Muscle layer of duodenum (tissue), 2 donors: ENCODE results near the gene TSPAN11.

ENCODE experiments used
- H3K27ac ChIP-seq: one replicate; pipeline ENCODE4 v1.7.0; 2013; ENCODE audit warnings: mild to moderate bottlenecking, low read length
- H3K27me3 ChIP-seq: one replicate; pipeline ENCODE4 v1.7.0; 2013; ENCODE audit warnings: low read depth, mild to moderate bottlenecking, control low read depth, low read length
- H3K36me3 ChIP-seq, 2 donors: one replicate each; pipeline ENCODE4 v1.7.0; 2013; ENCODE audit warnings: low read length in 2 of 2, control low read depth in 1 of 2, mild to moderate bottlenecking in 1 of 2; ENCODE audit not compliant: insufficient read depth in 2 of 2, control insufficient read depth in 1 of 2
- H3K4me1 ChIP-seq, 2 donors: one replicate each; pipeline ENCODE4 v1.7.0; 2013; ENCODE audit warnings: low read length in 2 of 2, mild to moderate bottlenecking in 2 of 2, control low read depth in 1 of 2, moderate library complexity in 1 of 2; ENCODE audit not compliant: insufficient read depth in 2 of 2, control insufficient read depth in 1 of 2
- H3K4me3 ChIP-seq, 2 donors: one replicate each; pipeline ENCODE4 v1.7.0; 2013; ENCODE audit warnings: low read length in 2 of 2, low read depth in 1 of 2, mild to moderate bottlenecking in 1 of 2
- H3K9me3 ChIP-seq, 2 donors: one replicate each; pipeline ENCODE4 v1.7.0; 2013; ENCODE audit warnings: low read length in 2 of 2, control low read depth in 1 of 2, mild to moderate bottlenecking in 1 of 2; ENCODE audit not compliant: control insufficient read depth in 1 of 2
- donor health status: healthy.

TSPAN11 gene

GRCh38 chr12:30985814-30986452 is 59.4 kb downstream of the TSPAN11 start:
- peaks cover 0 to 6% of the 10 kb centered on the region in 2 donors for H3K4me1 ChIP-seq
- H3K36me3 ChIP-seq: no peaks in the 10 kb centered on the region
- no peaks in the 10 kb centered on the region for H3K9me3 ChIP-seq
- no peak overlapping the region for H3K27ac ChIP-seq
- H3K27me3 ChIP-seq: no peaks in the 10 kb centered on the region
- H3K4me3 ChIP-seq: no peak overlapping the region

DNA sequence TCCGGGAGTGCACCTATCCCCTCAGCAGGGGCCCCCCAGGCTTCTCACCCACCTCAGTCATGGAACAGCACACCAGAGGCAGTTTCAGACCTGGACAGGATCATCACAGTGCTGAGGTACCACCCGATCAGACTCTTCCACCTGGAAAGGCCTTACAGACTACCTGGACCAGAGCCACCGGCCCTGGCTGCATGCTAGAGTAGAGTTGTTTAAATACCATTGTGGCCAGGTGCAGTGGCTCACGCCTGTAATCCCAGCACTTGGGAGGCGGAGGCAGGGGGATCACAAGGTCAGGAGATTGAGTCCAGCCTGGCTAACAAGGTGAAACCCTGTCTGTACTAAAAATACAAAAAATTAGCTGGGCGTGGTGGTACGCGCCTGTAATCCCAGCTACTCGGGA is 61.5 kb downstream of the TSPAN11 start:
- Histone ChIP-seq H3K9me3 (no peaks in the 10 kb centered on the region), H3K27me3 (no peaks in the 10 kb centered on the region), H3K4me3 (no peak overlapping the region), H3K36me3 (no peaks in the 10 kb centered on the region), H3K27ac (no peak overlapping the region), H3K4me1 (peaks cover 0 to 4% of the 10 kb centered on the region in 2 donors)

DNA sequence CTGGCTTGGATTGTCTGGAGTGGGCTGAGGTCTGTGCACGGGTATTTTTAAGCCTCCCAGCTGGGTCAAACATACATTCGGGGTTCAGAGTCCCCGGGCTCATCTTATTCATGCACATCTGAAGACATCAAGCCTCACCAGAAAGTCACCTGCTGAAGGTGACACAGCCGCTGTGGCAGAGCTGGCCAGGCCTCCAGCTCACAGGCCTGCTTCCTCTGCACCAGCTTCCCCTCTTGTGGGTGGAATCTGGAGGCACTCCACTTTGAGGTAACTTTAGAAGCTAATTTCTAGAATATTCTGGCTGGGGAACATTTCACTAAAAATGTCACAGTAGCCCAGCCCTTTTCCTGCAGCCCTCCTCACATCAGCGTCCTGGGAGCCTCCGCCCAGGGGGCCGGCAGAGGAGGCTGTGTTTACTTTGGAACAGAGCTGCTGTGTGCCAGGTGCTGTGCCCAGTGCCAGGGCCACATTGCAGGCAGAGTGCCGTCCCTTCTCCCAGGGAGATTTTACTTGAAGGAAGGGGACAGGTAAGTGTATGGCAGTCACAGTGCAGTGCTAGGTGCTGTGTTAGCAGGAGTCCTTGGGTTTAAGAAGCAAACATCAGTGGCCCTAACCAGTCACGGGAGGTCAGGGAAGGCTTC is 62.2 kb downstream of the TSPAN11 start:
- Histone ChIP-seq H3K4me3 (no peak overlapping the region), H3K9me3 (no peaks in the 10 kb centered on the region), H3K27ac (no peak overlapping the region), H3K4me1 (peaks cover 0 to 4% of the 10 kb centered on the region in 2 donors), H3K36me3 (no peaks in the 10 kb centered on the region), H3K27me3 (no peaks in the 10 kb centered on the region)

- H3K9me3 ChIP-seq: no peaks in the 10 kb centered on the region
- no peaks in the 10 kb centered on the region for H3K36me3 ChIP-seq
- H3K4me3 ChIP-seq: no peak overlapping the region
- H3K27me3 ChIP-seq: no peaks in the 10 kb centered on the region
- no peak overlapping the region for H3K27ac ChIP-seq
- peaks cover 0 to 4% of the 10 kb centered on the region in 2 donors for H3K4me1 ChIP-seq
Measured at GRCh38 chr12:30989754-30990153, 63.2 kb downstream of the TSPAN11 start.

DNA sequence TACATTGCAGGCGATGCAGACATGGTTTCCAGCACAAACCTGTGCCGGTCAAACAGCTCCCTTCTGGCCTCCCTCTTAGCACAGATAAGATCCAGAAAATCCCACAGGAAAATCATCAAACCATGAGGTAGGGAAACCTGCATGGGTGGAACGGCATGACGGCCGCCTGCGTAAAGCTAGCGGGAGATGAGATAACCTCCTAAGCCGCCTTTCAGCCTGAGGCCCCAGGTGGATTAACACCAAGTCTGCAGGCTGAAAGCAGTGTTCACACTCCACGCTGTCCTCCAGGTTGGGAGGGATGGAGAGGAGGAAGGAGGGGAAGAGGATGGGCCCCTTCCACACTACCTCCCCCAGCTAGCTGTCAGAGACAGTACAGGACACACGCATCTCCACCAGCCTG is 63.8 kb downstream of the TSPAN11 start:
- Histone ChIP-seq H3K9me3 (no peaks in the 10 kb centered on the region), H3K4me3 (no peak overlapping the region), H3K36me3 (no peaks in the 10 kb centered on the region), H3K27me3 (no peaks in the 10 kb centered on the region), H3K4me1 (peaks cover 0 to 4% of the 10 kb centered on the region in 2 donors), H3K27ac (no peak overlapping the region)

DNA sequence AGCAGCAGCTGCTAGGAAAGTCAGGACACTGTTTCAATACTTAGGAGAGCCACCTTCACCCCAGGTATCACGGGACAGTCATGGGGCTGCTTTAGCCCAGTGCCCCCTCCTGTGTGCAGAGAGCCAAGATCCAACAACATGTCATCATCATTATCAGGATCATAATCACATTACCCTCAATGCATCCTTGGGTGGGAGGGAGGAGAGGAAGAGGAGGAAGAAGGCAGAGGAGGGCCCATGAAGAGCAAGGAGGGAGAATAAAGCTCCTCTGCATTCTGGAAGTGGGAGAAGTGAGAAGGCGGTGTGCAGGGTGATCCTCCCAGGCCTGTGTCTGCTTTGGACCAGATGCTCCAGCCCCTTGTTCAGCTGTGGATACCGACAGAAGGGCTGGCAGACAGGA is 64.2 kb downstream of the TSPAN11 start:
- Histone ChIP-seq H3K4me1 (peaks cover 0 to 4% of the 10 kb centered on the region in 2 donors), H3K9me3 (no peaks in the 10 kb centered on the region), H3K27ac (no peak overlapping the region), H3K4me3 (no peak overlapping the region), H3K27me3 (no peaks in the 10 kb centered on the region), H3K36me3 (no peaks in the 10 kb centered on the region)

DNA sequence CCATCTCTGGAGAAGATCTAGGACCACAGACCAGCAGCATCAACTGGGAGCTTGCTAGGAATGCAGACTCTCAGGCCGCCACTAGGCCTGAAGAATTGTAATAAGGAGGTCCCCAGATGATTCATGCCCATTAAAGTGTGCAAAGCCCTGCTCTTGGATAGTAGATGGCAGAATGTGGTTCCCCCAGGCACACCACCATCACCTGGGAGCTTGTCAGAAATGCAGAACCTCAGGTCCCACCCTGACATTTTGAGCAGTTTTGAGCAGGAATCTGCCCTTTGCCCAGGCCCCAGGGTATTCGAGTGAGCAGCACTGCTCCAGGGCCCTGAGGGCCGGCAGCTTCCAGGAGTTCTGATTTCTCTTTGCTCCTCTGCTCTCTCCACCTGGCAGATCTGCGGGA is 64.9 kb downstream of the TSPAN11 start:
- Histone ChIP-seq H3K4me1 (peaks cover 0 to 5% of the 10 kb centered on the region in 2 donors), H3K27ac (no peak overlapping the region), H3K27me3 (no peaks in the 10 kb centered on the region)

GRCh38 chr12:30992381-30992780 is 65.8 kb downstream of the TSPAN11 start:
- Histone ChIP-seq H3K27ac (no peak overlapping the region), H3K36me3 (no peaks in the 10 kb centered on the region), H3K4me3 (no peak overlapping the region), H3K27me3 (no peaks in the 10 kb centered on the region), H3K4me1 (peaks cover 0 to 8% of the 10 kb centered on the region in 2 donors), H3K9me3 (no peaks in the 10 kb centered on the region)

More for the DNA sequence above, 64.9 kb downstream of the TSPAN11 start:
- no peaks in the 10 kb centered on the region for H3K9me3 ChIP-seq
- no peak overlapping the region for H3K4me3 ChIP-seq
- H3K36me3 ChIP-seq: no peaks in the 10 kb centered on the region

DNA sequence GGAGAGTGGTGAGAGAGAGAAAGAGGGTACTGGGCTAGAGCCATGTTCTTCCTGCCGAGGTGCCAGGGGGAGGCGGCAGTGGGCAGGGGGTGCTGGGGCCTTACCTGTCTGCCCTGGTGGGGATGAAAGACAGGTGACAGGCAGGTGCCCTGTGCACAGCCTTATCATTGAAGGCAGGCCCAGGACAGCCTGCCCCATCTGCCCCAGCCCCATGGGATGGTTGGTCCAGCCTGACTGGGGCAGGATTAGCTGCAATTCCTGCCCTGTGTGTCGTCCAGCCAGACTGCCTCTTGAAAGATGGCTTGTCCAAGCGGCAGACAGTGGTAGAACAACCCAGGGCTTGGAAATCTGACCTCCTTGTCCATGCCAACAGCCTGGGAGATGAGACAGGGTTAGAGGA is 67.2 kb downstream of the TSPAN11 start:
- H3K27me3 ChIP-seq: no peaks in the 10 kb centered on the region
- peaks cover 0 to 8% of the 10 kb centered on the region in 2 donors for H3K4me1 ChIP-seq
- H3K9me3 ChIP-seq: no peaks in the 10 kb centered on the region
- no peaks in the 10 kb centered on the region for H3K36me3 ChIP-seq
- no peak overlapping the region for H3K27ac ChIP-seq
- no peak overlapping the region for H3K4me3 ChIP-seq

- no peaks in the 10 kb centered on the region for H3K9me3 ChIP-seq
- H3K4me1 ChIP-seq: peaks cover 0 to 4% of the 10 kb centered on the region in 2 donors
- H3K36me3 ChIP-seq: no peaks in the 10 kb centered on the region
- H3K27ac ChIP-seq: no peak overlapping the region
- H3K27me3 ChIP-seq: no peaks in the 10 kb centered on the region
- H3K4me3 ChIP-seq: no peak overlapping the region
Measured at GRCh38 chr12:30994274-30994673, 67.7 kb downstream of the TSPAN11 start.

GRCh38 chr12:30996255-30996654 is 69.7 kb downstream of the TSPAN11 start:
- Histone ChIP-seq H3K4me1 (peaks cover 0 to 4% of the 10 kb centered on the region in 2 donors), H3K4me3 (no peak overlapping the region), H3K9me3 (no peaks in the 10 kb centered on the region), H3K27ac (no peak overlapping the region), H3K27me3 (no peaks in the 10 kb centered on the region), H3K36me3 (no peaks in the 10 kb centered on the region)

DNA sequence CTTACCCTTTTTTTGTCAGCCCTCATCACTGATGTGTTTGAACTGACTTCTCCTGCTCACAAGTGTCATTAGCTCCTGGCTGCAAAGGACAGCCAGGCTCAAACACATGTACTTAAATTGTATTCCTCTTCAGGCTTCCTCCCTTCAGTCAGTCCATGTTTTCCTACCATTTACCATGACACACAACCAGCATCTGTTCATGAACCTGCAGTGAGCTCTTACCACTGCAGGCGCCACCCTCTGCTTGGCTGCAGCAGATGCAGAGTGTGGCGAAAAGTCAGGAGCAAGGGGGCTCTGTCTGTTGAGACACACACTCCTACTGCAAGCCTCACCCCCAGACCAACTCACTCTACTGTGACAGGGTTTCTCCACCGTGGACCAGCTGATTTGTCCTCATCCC is 70.2 kb downstream of the TSPAN11 start:
- H3K27ac ChIP-seq: no peak overlapping the region

More for the DNA sequence above, 70.2 kb downstream of the TSPAN11 start:
- Histone ChIP-seq H3K27me3 (no peaks in the 10 kb centered on the region), H3K4me3 (no peak overlapping the region), H3K36me3 (no peaks in the 10 kb centered on the region), H3K9me3 (no peaks in the 10 kb centered on the region), H3K4me1 (peaks cover 0 to 4% of the 10 kb centered on the region in 2 donors)
